Measurements from ENCODE around the gene RAB3GAP1. TPM values are rescaled to one million over a fixed set of nuclear protein-coding genes. Genes with fewer than 3 reads are reported as not detected.

RAB3GAP1 gene
- total RNA-seq, 1 experiment from 2014 or later: 84.6 TPM

DNA sequence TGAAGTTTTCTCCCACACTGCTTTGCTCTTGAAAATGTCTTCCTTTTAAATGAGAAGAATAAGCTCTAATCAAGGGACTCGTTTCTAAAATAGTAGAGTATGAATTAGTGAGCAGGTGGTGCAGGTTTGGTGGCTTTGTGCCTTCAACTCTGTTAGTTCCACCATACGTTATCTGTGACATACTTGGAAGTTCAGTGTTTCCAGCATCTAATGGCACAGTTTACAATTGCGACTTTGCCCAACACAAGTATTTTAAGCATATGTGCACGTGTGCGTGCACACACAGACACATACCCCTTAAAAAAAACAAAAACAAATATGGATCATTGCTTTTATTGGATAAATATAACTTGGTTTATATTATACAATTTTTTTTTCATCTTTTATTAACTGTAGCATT, 111.8 kb downstream of the RAB3GAP1 start:
- H3K4me2 ChIP-seq (ENCODE audit: low read depth, low read length, poor library complexity, severe bottlenecking): no peak overlapping the region
- H2AFZ ChIP-seq (ENCODE audit: low read length): no peak overlapping the region
- H3K36me3 ChIP-seq (ENCODE audit: insufficient read depth, low read length): peaks cover 48% of the 10 kb centered on the region
- H3K27ac ChIP-seq (ENCODE audit: low read length): no peak overlapping the region
- no peaks in the 10 kb centered on the region for H3K27me3 ChIP-seq (ENCODE audit: low read length)
- no peak for DNase-seq
- H3K4me3 ChIP-seq (ENCODE audit: low read length): no peak overlapping the region
- H3K79me2 ChIP-seq (ENCODE audit: low read length): peaks cover 13% of the 10 kb centered on the region; the same call in 1 of the 2 replicates
- no peaks in the 10 kb centered on the region for H3K9me2 ChIP-seq (replicated peaks; ENCODE audit: insufficient read depth, low read length)
- H3K4me1 ChIP-seq (ENCODE audit: low read length): no peaks in the 10 kb centered on the region
- H3K9ac ChIP-seq (ENCODE audit: low read length): no peak overlapping the region
- no peaks in the 10 kb centered on the region for H3K9me3 ChIP-seq (ENCODE audit: low read length)
- no peaks in the 10 kb centered on the region for H4K20me1 ChIP-seq (ENCODE audit: insufficient read depth, low read depth, low read length)

DNA sequence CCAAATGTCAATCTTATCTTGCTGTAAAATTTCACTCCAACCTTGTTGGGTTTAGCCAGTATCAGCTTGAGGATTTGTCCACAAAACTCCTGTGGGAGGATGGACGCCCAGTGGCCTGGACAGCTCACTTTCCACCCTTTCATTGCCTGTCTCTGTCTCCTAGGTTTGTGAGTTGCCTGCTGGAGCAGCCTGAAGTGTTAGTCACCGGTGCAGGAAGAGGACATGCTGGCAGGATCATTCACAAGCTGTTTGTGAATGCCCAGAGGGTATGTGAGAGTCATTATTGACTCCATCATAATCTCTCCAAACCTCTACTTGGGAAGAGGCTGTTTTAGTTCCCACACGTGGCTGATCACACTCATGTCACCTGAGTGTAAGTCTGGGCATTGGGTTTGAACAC, 112.3 kb downstream of the RAB3GAP1 start:
- H3K27me3 ChIP-seq (ENCODE audit: low read length): no peaks in the 10 kb centered on the region
- H3K9me2 ChIP-seq (replicated peaks; ENCODE audit: insufficient read depth, low read length): no peaks in the 10 kb centered on the region
- H3K36me3 ChIP-seq (ENCODE audit: insufficient read depth, low read length): peaks cover 52% of the 10 kb centered on the region
- peaks cover 10% of the 10 kb centered on the region; the same call in 1 of the 2 replicates for H3K79me2 ChIP-seq (ENCODE audit: low read length)
- H3K4me3 ChIP-seq (ENCODE audit: low read length): no peak overlapping the region
- H3K9ac ChIP-seq (ENCODE audit: low read length): no peak overlapping the region
- no peaks in the 10 kb centered on the region for H3K4me1 ChIP-seq (ENCODE audit: low read length)
- no peaks in the 10 kb centered on the region for H3K9me3 ChIP-seq (ENCODE audit: low read length)
- H2AFZ ChIP-seq (ENCODE audit: low read length): no peak overlapping the region
- no peak overlapping the region for H3K27ac ChIP-seq (ENCODE audit: low read length)
- no peak for DNase-seq
- no peaks in the 10 kb centered on the region for H4K20me1 ChIP-seq (ENCODE audit: insufficient read depth, low read depth, low read length)
- H3K4me2 ChIP-seq (ENCODE audit: low read depth, low read length, poor library complexity, severe bottlenecking): no peak overlapping the region

DNA sequence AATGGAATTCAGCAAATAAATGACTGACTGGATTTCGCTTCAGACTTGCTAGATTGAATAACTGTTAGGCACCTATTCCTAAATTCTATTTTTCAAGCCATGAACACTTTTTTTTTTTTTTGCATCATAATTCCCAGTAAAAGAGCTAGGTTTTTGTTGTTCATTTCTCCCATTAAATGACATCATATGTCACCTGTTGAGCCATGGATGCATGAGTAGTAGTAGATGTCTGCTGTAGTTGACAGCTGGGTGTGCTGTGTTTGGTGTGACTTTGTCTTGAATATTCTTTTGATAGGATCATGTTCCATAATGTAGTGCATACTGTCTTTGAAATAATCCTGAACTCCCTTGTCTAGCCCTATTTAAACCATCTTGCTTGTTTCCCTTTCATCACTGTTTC, 115.2 kb downstream of the RAB3GAP1 start:
- Histone ChIP-seq H2AFZ (ENCODE audit: low read length) (no peak overlapping the region), H3K9ac (ENCODE audit: low read length) (no peak overlapping the region), H3K36me3 (ENCODE audit: insufficient read depth, low read length) (peaks cover 52% of the 10 kb centered on the region)

DNA sequence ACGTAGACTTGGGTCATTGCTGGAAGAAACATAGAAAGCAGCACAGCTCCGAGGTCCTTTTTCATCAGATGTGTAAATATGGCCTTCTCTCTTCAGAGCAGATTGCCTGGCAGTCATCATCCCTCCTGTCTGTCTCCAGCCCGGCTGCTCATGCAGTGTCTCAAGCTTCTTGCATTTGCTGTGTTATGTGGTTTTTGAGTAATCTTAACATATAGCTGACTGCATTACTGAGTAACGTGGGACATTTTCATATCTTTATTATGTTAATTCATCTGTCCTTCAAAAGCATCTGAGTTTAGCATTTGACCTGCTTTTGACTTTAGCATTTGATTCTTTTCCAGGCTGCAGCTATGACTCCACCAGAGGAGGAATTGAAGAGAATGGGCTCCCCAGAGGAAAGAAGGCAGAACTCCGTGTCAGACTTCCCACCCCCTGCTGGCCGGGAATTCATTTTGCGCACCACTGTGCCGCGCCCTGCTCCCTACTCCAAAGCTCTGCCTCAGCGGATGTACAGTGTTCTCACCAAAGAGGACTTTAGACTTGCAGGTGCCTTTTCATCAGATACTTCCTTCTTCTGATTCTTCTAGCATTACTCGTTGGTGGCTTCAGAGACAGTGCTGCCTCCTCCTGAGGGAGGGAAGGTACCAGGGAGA, 116.2 kb downstream of the RAB3GAP1 start:
- Histone ChIP-seq H3K9me3 (ENCODE audit: low read length) (no peaks in the 10 kb centered on the region), H3K4me1 (ENCODE audit: low read length) (no peaks in the 10 kb centered on the region), H3K27ac (ENCODE audit: low read length) (no peak overlapping the region), H3K79me2 (ENCODE audit: low read length) (no peaks in the 10 kb centered on the region), H4K20me1 (ENCODE audit: insufficient read depth, low read depth, low read length) (no peaks in the 10 kb centered on the region), H3K27me3 (ENCODE audit: low read length) (no peaks in the 10 kb centered on the region), H3K4me3 (ENCODE audit: low read length) (no peak overlapping the region), H2AFZ (ENCODE audit: low read length) (no peak overlapping the region), H3K9me2 (replicated peaks; ENCODE audit: insufficient read depth, low read length) (no peaks in the 10 kb centered on the region), H3K36me3 (ENCODE audit: insufficient read depth, low read length) (peaks cover 53% of the 10 kb centered on the region), H3K4me2 (ENCODE audit: low read depth, low read length, poor library complexity, severe bottlenecking) (no peak overlapping the region), H3K9ac (ENCODE audit: low read length) (no peak overlapping the region)
- DNase-seq: no peak

More for the DNA sequence above, 115.2 kb downstream of the RAB3GAP1 start:
- Histone ChIP-seq H3K4me3 (ENCODE audit: low read length) (no peak overlapping the region), H3K9me2 (replicated peaks; ENCODE audit: insufficient read depth, low read length) (no peaks in the 10 kb centered on the region), H4K20me1 (ENCODE audit: insufficient read depth, low read depth, low read length) (no peaks in the 10 kb centered on the region), H3K27ac (ENCODE audit: low read length) (no peak overlapping the region), H3K79me2 (ENCODE audit: low read length) (no peaks in the 10 kb centered on the region), H3K27me3 (ENCODE audit: low read length) (no peaks in the 10 kb centered on the region), H3K4me2 (ENCODE audit: low read depth, low read length, poor library complexity, severe bottlenecking) (no peak overlapping the region), H3K9me3 (ENCODE audit: low read length) (no peaks in the 10 kb centered on the region), H3K4me1 (ENCODE audit: low read length) (no peaks in the 10 kb centered on the region)
- no peak for DNase-seq

DNA sequence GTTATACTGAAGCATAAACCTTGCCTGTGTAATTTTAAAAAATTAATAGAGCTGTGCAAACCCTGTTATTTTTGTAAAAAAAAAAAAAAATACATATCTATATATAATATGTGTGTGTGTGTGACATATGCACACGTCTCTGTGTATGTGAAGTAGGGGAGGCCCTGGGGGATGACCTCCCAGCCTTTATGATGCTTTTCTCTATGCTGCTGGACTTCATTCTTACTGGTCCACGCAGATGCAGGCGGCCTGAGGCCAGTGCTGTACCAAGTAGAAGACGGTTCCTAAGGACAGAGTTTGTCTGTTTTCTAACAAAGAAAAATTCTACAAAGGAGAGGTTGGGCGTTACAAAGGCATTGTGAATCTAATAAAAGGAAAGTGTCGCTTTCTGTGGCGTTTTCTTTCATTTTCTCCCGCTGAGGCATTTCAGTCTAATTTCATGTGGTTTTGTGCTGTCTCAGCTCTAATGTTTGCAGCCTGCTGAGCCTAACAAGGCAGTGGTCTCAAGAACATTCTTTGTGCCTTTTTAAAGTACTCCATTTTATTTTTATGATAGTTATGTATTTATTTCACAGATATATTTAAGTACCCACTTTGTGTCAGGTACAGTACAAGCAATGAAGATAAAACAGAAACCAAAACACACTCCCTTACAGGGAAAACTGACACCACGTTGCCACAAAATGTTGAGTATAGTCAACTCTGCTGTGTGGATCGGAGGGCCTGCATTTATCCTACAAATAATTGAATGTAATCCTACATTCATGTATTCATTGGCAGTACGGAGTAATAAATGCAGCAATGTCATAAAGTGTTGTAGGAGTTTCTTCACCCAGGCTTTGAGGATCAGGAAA, 118.0 kb downstream of the RAB3GAP1 start:
- no peak for DNase-seq
- H3K4me1 ChIP-seq (ENCODE audit: low read length): no peaks in the 10 kb centered on the region
- H3K9ac ChIP-seq (ENCODE audit: low read length): no peak overlapping the region
- no peaks in the 10 kb centered on the region for H3K9me2 ChIP-seq (replicated peaks; ENCODE audit: insufficient read depth, low read length)
- peaks cover 43% of the 10 kb centered on the region for H3K36me3 ChIP-seq (ENCODE audit: insufficient read depth, low read length)
- no peak overlapping the region for H3K4me3 ChIP-seq (ENCODE audit: low read length)
- H3K4me2 ChIP-seq (ENCODE audit: low read depth, low read length, poor library complexity, severe bottlenecking): no peak overlapping the region
- H3K27me3 ChIP-seq (ENCODE audit: low read length): no peaks in the 10 kb centered on the region
- no peaks in the 10 kb centered on the region for H3K9me3 ChIP-seq (ENCODE audit: low read length)
- H2AFZ ChIP-seq (ENCODE audit: low read length): no peak overlapping the region
- H4K20me1 ChIP-seq (ENCODE audit: insufficient read depth, low read depth, low read length): no peaks in the 10 kb centered on the region
- no peaks in the 10 kb centered on the region for H3K79me2 ChIP-seq (ENCODE audit: low read length)
- no peak overlapping the region for H3K27ac ChIP-seq (ENCODE audit: low read length)

DNA sequence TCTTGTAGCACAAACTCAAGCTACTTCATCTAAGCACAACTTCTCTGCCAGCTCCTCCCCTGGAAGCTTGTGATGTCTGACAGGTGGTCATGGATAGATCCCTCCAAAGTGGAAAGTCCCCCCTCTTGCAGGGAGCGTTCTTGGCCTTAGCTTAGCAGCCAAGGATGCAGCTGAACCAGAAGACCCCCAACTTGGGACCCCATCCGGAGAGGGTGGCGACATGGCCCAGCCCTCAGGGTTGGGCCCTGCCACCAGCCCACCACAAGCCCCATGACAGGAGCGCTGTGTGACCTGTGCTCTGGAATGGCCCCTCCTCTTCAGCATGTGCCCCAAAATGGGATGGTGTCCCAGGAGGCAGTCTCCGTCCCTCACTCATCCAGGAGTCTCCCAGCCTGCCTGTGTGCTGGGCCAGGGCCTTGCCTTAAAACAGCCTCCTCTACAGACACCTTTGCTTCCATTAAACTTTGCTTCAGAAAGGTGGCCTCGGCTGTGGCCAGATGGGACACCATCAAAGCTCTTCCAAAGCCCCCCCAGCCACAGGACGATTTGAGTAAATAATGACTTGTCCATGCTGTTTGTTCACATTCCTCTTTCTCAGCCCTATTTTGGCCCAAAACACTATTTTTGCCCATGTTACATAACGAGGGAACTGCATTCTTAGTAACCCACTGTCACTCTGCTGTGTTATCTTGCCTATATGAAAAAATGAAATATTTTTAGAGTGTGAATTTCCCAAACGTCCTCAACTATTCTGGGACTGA, 122.1 kb downstream of the RAB3GAP1 start:
- Histone ChIP-seq H2AFZ (ENCODE audit: low read length) (no peak overlapping the region), H4K20me1 (ENCODE audit: insufficient read depth, low read depth, low read length) (no peaks in the 10 kb centered on the region), H3K27me3 (ENCODE audit: low read length) (no peaks in the 10 kb centered on the region), H3K4me1 (ENCODE audit: low read length) (no peaks in the 10 kb centered on the region), H3K9ac (ENCODE audit: low read length) (no peak overlapping the region), H3K4me2 (ENCODE audit: low read depth, low read length, poor library complexity, severe bottlenecking) (no peak overlapping the region), H3K9me3 (ENCODE audit: low read length) (no peaks in the 10 kb centered on the region), H3K79me2 (ENCODE audit: low read length) (no peaks in the 10 kb centered on the region), H3K4me3 (ENCODE audit: low read length) (no peak overlapping the region), H3K36me3 (ENCODE audit: insufficient read depth, low read length) (peaks cover 38% of the 10 kb centered on the region), H3K9me2 (replicated peaks; ENCODE audit: insufficient read depth, low read length) (no peaks in the 10 kb centered on the region), H3K27ac (ENCODE audit: low read length) (no peak overlapping the region)
- no peak for DNase-seq

DNA sequence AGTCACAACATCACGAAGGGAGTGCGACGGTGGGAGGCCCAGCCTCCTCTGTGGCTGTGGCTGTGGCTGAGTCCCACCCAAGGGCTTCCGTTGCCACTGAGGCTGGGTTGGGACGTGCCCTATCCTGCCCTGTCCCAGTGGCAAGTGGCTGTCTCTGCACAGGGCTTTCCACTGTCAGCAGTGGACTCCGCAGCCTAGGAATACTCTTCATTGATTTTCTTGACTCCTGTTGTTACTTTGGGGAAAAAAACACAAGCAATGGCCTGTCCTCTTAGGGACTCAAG, 122.7 kb downstream of the RAB3GAP1 start:
- Histone ChIP-seq H3K9me2 (replicated peaks; ENCODE audit: insufficient read depth, low read length) (no peaks in the 10 kb centered on the region), H3K27ac (ENCODE audit: low read length) (no peak overlapping the region), H3K36me3 (ENCODE audit: insufficient read depth, low read length) (peaks cover 33% of the 10 kb centered on the region), H3K4me3 (ENCODE audit: low read length) (no peak overlapping the region), H3K27me3 (ENCODE audit: low read length) (no peaks in the 10 kb centered on the region), H3K79me2 (ENCODE audit: low read length) (no peaks in the 10 kb centered on the region), H3K4me1 (ENCODE audit: low read length) (peaks cover 4% of the 10 kb centered on the region), H3K9me3 (ENCODE audit: low read length) (no peaks in the 10 kb centered on the region), H2AFZ (ENCODE audit: low read length) (no peak overlapping the region), H3K9ac (ENCODE audit: low read length) (no peak overlapping the region), H4K20me1 (ENCODE audit: insufficient read depth, low read depth, low read length) (no peaks in the 10 kb centered on the region), H3K4me2 (ENCODE audit: low read depth, low read length, poor library complexity, severe bottlenecking) (no peak overlapping the region)
- DNase-seq: no peak

DNA sequence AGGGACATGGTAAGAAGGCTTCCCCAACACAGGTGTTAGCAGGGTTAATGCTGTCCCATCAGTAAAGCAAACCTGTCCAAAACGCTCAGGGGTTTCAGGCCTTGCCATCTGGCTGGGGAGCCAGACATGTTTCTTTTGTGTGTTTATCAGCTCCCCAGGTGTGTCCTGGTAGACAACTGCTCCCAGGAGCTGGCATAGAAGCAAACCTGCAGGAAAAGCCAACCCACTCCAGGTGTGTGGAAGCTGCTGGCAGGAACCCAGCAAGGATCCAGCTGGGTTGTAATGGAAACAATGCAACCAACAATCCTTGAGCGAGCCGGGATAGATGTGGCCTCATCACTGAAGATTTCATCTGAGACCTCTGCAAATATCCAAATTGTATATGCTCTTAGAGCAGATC, 123.1 kb downstream of the RAB3GAP1 start:
- peaks cover 7% of the 10 kb centered on the region for H3K4me1 ChIP-seq (ENCODE audit: low read length)
- no peak overlapping the region for H3K27ac ChIP-seq (ENCODE audit: low read length)
- peaks cover 30% of the 10 kb centered on the region for H3K36me3 ChIP-seq (ENCODE audit: insufficient read depth, low read length)
- H3K4me3 ChIP-seq (ENCODE audit: low read length): no peak overlapping the region
- H3K9me2 ChIP-seq (replicated peaks; ENCODE audit: insufficient read depth, low read length): no peaks in the 10 kb centered on the region
- no peaks in the 10 kb centered on the region for H3K79me2 ChIP-seq (ENCODE audit: low read length)
- no peak overlapping the region for H3K4me2 ChIP-seq (ENCODE audit: low read depth, low read length, poor library complexity, severe bottlenecking)
- no peak overlapping the region for H3K9ac ChIP-seq (ENCODE audit: low read length)
- no peak overlapping the region for H2AFZ ChIP-seq (ENCODE audit: low read length)
- H3K27me3 ChIP-seq (ENCODE audit: low read length): no peaks in the 10 kb centered on the region
- H3K9me3 ChIP-seq (ENCODE audit: low read length): no peaks in the 10 kb centered on the region
- no peaks in the 10 kb centered on the region for H4K20me1 ChIP-seq (ENCODE audit: insufficient read depth, low read depth, low read length)
- no peak for DNase-seq
